Gastroesophageal sphincter (tissue), 3 donors: ENCODE measurements around the gene MYOG.

ENCODE experiments used
- CTCF ChIP-seq, 4 experiments: fragments of 200-600 bp in 2 of 4; fragments of 450-650 bp in 2 of 4; sonication (generic) in 1 of 4; IDR thresholded peaks; one replicate each; pipeline ENCODE4 v1.5.1; 2017 to 2019; ENCODE audit warnings: antibody characterized with exemption in 4 of 4, mild to moderate bottlenecking in 2 of 4, moderate library complexity in 2 of 4
- POLR2A ChIP-seq, 2 donors: fragments of 450-650 bp; IDR thresholded peaks; one replicate each; pipeline ENCODE4 v1.6.1; 2017; ENCODE audit warnings: antibody characterized with exemption in 2 of 2, mild to moderate bottlenecking in 2 of 2, moderate library complexity in 1 of 2
- POLR2AphosphoS5 ChIP-seq: sonication (generic); formaldehyde crosslinking; IDR thresholded peaks from one replicate; pipeline ENCODE4 v1.6.1; 2017; ENCODE audit warnings: antibody characterized with exemption

GRCh38 chr1:203055161-203055799, 30.5 kb downstream of the MYOG start:
- no peak for TF ChIP-seq POLR2AphosphoS5
- TF ChIP-seq CTCF (IDR thresholded peaks at IDR 0.05), result no peak
- TF ChIP-seq POLR2A (IDR thresholded peaks at IDR 0.05), result no peak
